CD4-positive, alpha-beta T cell treated with Interleukin-15 for 4 hours (primary cell): ENCODE measurements around the gene SYT12.

Source experiments
- DNase-seq: peaks from one replicate; pipeline ENCODE4 v3.0.0-alpha.2; 2020; ENCODE audit warnings: low spot score

SYT12 gene

DNA sequence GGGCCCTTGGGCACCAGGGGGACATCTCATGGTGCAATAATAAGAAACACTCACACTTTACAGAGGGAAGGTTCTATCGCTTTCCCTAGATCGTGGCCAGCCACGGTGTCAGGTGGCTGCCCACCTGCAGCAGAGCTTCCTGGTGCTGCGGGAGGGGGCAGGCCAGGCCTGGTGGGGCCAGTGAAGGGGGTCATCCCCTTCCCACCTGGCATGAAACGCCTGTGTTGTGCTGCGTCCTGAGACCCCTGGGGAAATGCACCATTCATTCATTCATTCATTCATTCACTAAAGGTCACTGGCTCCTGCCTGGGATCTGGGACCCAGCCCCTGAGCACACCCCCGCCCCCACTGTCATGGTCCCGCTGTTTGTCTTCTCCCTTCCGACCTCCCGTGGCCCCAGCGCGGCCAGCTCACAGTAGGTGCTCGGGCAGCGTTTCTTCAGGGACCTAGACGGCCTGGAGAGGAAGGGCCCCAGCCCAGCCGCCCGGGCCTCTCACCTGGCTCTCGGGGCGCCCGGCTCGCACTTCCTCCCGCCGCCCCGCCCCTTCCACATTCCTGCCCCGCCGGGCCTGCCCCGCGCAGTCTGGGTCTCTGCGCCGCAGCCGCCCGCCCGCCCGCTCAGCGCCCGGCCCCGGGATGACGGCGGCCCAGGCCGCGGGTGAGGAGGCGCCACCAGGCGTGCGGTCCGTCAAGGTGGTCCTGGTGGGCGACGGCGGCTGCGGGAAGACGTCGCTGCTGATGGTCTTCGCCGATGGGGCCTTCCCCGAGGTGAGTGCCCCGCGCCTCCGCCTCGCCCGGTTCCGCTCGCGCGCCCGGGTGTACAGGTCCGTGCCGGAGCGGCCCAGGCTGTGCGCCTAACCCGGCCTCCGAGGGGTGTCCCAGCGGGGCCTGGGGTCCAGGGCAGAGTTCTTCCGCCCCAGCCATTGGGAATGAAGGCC, 33.6 kb downstream of the SYT12 start, which contains the start of gene RHOD:
Gene RHOD (plus strand): TSS at position 581 of the 938 bp plus-strand sequence. CDS start 56 bp downstream, at position 637.
- no peak for DNase-seq

DNA sequence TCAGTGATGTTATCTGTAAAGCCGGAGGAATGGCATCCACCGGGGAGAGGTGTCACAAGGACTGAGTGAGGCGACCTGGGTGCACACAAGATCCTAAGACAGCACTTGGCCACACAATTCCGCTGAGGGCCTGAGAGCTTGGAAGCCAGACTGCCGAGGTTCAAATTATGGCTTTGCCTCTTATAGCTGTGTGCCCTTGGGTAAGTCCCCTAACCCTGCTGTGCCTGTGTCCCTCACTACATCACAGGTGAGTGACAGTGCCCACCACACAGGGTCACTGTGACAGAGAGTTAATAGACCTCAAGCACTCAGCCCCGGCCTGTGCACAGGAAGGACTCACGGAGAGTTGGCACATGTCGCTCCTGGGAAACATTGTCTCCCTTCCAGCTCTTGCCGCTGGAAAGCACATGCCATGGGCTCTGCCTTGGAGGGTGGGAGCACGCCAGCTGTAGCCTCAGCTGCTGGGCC, 34.3 kb downstream of the SYT12 start:
- no peak for DNase-seq

DNA sequence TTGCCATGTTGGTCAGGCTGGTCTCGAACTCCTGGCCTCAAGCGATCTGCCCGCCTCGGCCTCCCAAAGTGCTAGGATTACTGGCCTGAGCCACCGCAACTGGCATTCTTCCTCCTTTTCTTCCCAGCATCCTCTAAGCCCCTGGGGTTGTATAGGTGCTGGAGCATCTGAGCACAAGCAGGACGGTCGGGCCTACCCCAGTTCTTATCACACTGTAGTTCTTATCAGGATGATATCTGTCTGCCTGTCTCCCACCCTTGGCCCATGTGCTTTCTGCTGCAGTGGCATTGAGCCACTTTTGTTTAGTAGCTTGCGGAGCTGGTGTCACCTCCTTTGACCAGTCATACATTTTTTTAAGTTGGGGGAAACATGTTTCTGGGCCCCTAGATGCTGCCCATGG, 35.6 kb downstream of the SYT12 start:
- DNase-seq = no peak

DNA sequence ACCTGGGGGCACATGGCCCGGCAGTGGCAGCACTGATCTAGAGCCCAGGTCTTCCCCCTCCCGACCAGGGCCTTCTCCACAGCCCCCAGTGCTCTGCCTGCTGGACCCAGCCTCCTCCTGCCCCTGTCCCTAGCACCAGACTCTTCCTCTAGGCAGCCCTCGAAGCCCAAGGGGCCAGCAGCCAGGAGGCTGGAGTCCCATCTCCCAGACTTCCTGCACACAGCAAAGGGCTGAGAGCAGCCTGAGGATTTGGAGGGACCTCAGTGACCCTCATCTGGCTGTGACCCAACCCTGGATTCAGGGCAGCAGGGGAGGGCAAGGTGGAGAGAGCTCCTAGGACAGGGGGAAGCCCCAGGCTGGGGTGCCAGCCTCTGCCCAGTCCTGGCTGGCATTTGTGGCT, 36.7 kb downstream of the SYT12 start:
- no peak for DNase-seq

DNA sequence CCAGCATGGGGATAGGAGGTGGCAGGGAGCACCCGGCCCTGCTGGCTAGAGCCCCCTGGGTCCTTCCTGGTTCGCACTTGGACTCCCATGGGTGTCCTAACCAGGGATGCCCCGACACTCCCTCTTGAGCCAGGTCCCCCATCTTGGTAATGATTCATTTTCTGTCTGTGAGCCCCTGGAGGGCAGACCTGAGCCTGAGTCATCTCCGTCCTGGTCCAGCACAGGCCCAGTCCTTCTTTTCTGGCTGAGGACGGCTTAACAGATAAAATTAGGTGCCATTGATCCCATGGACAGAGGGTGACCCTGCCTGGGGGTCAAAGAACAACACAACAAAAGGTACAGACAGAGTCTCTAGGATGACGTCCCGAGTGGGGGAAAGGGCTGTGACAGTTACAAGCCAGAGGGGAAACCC, 37.2 kb downstream of the SYT12 start:
- DNase-seq = no peak

DNA sequence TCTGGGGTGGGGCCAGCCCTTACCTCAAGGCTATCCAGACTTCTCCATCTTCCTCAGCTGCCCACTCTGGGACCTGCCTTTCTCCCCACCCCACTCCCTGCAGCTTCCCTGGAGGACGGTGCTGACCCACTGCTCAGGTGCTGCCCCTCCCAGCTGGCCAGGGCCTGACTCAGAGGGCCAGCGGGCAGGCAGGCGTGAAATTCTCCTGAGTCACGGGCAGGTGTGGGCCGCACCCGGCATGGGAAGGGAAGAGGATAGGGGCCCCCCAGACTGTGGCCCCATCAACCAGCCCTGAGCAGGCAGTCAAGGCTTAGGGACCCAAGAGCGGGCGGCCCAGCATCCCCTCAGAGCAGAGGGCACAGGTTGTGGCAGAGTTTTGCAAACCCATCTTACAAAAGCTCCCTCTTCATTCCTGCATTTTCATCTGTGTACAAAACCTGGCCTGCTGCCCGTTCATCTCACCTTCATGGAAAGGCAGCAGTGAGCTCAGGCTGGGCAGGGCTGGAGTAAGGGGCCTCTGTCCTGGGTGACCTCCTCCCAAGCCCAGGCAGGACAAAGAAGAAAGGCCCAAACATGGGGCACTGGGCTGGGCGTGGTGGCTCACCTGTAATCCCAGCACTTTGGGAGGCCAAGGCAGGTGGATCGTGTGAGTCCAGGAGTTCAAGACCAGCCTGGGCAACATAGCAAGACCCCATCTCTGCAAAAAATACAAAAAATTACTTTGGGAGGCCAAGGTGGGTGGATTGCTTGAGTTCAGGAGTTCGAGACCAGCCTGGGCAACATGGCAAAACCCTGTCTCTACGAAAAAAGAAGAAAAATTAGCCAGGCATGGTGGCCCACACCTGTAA, 39.8 kb downstream of the SYT12 start:
- no peak for DNase-seq

DNA sequence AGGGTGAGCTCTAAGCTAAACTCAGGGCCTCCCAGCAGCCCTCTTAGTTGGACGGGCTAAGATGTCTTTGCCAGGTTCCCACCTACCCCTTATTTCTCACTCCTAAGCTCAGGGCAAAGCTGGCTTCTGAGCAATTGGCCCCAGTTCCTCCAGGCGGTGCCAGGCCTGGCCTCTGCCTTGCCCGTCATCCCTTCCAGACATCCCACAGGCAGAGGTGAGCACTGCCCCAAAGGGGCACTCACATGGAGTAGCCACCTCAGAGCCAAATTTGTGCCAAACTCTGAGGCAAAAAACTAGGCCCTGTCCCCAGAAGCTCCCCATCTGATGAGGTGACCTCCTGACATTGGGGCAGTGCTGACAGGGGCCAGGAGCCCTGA, 43.4 kb downstream of the SYT12 start:
- DNase-seq = no peak

DNA sequence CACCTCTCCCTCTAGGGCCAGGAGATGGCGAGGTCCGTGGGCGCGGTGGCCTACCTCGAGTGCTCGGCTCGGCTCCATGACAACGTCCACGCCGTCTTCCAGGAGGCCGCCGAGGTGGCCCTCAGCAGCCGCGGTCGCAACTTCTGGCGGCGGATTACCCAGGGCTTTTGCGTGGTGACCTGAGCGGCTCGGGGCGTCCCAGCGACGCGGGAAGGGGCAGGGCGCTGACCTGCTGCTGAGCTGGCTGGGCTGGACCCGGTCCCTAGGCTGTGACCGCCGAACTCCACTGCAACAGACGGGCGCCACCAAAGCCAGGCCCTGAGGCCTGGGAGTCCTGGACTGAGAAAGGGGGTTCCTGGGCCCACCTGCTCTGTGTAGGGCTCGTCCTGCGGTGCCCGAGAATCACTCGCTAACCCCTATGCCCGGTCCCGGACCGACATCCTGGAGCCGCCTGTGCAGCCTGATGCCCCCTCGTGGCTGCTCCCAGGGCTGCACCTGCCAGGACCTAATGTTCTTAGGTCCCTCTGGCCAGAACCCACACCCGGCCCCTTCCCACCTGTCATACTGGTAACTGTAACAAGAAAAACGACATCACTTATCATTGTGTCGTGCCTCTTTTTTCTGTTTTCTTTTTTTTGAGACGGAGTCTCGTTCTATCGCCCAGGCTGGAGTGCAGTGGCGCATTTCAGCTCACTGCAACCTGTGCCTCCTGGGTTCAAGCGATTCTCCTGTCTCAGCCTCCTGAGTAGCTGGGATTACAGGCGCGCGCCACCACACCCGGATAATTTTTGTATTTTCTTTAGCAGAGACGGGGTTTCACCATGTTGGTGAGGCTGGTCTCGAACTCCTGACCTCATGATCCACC, 48.7 kb downstream of the SYT12 start:
- DNase-seq = peak; percentile 67

DNA sequence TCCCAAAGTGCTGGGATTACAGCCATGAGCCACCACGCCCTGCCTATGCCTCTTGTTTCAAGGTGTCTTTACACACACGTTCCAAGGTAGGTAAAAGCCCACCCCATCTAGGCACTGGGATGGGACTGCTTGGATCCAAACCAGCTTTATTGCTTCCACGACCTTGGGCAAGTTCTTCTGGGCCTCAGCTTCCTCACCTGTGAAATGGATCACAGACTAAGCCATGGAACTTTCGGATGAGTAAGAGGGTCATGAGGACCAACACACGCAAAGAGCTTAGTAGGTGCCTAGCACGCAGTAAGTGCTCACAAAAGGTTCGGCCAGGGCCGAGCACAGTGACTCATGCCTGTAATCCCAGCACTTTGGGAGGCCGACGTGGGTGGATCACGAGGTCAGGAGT, 49.4 kb downstream of the SYT12 start:
- no peak for DNase-seq

DNA sequence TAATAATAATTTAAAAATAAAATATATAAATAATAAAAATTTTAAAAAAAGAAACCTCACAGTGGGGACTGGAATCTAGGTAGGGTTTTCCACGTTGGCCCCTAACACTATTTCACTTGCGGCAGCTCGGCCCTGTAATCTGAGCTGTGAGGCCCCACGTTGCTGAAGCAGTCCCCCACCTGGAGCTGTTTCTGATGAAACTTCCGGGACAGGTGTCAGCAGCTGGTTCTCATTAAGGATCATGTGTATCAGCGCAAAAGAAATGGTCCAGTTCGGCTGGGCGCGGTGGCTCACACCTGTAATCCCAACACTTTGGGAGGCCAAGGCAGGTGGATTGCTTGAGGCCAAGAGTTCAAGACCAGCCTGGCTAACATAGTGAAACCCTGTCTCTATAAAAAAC, 51.0 kb downstream of the SYT12 start:
- DNase-seq = no peak

DNA sequence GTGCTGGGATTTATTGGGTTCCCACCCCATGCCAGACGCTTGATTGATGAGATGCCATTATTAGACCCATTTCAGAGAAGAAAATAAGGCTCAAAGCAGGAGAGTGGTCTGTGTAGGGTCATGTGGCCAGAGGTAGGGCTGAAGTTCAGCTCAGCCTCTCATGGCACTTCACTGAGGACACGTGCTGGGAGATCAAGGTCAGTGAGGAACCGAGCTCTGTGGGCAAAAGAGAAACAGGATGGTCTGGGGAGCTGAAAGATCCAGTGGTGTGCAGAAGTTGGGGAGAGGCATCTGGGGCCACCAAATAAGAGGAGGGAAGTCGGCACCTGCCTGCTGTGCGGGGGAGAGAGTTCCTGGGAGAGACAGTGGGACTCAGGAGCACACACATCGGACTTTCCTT, 53.3 kb downstream of the SYT12 start:
- DNase-seq = no peak

DNA sequence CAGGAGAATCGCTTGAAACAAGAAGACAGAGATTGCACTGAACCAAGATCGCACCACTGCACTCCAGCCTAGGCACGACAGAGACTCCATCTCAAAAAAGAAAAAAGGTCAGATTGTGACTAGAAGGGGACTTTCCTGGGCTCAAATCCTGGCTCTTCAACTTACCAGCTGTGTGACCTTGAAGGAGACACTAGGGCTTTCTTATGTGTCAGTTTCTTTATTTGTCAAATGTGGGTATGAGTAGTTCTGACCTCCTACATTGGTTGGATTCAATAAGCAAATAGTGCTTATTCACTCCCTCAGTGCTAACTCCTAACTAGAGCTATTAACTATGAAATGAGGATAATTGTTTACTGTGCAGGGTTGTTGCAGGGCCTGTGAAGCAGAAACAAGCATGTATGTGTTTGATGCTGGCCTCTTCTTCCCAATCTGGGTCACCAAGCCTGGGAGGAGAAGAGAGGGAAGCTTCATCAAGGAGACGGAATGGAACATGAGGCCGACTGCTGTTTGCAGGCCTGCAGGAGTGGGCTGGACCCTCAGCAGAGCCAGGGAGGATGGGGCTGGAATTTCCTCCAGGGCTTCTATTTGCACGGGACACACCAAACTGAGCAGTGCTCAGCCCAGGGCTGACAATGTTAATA, 56.3 kb downstream of the SYT12 start:
- DNase-seq = no peak

DNA sequence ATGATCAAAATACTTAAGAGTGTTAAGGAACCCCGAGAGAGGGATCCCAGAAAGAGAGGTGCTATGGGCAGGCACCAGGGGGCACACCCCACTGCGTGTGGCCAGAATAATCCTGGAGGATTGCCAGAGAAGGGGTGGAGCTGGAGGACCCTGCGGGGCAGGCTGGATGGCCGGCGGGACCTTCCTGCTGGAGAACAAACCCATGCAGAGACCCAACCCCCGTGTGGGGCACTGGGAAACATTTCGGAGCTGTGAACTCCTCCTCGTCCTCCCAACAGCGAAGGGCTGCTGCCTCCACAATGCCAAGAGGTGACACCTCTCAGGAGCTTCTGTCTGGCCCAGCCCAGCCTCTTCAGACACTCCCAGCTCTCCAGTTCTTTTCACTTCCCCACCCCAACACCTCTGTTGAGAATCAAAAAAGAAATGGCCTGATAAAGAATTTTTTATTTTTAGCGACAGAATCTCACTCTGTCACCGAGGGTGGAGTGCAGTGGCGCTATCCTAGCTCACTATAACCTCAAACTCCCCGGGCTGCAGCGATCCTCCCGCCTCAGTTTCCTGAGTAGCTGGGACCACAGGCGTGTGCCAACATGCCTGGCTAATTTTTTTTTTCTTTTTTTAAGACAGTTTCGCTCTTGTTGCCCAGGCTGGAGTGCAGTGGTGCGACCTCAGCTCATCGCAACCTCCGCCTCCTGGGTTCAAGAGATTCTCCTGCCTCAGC, 59.3 kb downstream of the SYT12 start:
- DNase-seq = no peak

DNA sequence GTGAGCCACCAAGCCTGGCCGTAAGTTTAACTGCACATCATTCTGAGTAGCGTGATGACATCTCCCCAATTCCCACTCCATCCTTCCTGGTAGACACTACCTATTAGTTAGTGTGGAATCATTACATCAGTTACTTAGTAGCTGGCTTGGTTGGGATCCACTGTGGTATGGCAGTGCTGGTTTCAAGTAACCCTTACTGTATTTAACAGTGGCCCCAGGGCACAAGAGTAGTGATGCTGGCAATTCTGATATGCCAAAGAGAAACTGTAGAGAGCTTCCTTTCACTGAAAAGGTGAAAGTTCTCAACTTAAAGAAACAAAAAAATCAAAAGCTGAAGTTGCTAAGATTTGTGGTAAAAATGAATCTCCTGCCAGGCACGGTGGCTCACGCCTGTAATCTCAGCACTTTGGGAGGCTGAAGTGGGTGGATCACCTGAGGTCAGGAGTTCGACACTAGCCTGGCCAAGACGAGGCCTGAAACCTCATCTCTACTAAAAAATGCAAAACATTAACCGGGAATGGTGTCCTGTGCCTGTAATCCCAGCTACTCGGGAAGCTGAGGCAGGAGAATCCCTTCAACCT, 60.9 kb downstream of the SYT12 start:
- no peak for DNase-seq

DNA sequence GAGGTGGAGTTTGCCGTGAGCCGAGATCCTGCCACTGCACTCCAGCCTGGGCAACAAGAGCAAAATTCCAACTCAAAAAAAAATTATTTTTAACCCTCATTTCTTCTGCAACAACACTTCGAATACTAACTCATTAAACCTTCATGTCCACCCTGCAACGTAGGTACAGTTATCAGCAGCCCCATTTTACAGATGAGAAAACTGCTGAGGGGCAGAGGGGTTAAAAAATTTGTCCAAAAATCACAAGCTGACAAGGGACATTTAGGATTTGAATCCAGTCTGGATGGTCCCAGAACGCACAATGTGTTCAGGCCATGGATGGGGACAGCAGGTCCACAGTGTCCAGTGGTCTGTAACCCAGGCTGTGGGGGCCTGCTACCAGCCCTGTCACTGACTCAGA, 62.7 kb downstream of the SYT12 start:
- DNase-seq = no peak

DNA sequence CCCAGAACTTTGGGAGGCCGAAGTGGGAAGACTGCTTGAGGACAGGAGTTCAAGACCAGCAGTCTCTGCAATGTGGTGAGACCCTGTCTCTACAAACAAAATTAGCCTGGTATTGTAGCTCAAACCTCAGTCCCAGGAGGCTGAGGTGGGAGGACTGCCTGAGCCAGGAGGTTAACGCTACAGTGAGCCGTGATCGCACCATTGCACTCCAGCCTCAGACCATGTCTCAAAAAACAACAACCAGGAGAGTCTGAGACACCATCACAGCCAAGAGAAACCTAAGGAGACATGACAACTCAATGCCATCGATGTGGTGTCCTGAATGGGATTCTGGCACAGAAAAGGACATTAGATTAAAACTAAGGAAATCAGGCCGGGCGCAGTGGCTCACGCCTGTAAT, 67.8 kb downstream of the SYT12 start:
- DNase-seq = no peak

DNA sequence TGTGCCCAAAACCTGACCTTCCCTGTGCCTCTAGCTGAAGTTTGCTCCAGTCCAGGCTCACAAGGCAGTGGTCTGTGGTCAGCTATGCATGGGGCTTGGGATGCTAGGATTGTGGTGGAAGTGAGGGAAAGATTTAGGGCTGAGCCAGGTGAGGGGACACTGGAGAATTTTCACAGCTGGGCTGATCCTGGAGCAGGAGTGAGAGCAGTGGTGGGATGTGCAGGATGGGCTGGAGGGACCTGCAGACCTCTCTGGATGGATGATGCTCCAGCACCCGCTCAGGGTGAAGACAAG, 72.2 kb downstream of the SYT12 start:
- no peak for DNase-seq

DNA sequence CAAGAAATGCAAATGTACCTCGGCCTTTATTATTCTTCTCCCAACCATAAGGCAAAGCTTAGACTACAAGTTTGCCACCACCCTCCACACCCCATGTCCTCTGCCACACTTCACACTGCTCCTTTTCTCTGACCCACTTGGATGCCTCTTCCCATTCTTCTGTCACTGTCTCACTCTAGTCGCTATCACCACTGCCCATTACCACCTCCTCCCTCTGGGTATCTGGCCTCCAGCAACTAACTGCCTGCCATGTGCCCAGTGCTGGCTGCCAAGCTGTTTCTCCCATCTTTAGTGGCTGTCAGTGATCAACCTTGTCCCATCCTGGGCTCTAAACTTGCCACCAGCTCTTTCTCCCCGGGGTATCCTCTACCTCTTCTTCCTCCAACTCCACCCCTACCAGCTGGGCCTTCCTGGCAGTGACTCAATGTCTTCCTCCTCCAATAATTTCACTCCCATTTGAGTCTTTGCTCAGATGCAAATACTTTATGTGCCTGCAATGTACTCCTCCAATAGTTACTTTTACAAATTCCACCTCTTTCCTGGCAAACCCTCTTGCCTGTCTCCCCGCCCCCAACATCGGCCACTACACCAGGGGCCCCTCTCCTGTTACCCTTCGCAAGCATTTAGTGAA, 76.0 kb downstream of the SYT12 start:
- no peak for DNase-seq

DNA sequence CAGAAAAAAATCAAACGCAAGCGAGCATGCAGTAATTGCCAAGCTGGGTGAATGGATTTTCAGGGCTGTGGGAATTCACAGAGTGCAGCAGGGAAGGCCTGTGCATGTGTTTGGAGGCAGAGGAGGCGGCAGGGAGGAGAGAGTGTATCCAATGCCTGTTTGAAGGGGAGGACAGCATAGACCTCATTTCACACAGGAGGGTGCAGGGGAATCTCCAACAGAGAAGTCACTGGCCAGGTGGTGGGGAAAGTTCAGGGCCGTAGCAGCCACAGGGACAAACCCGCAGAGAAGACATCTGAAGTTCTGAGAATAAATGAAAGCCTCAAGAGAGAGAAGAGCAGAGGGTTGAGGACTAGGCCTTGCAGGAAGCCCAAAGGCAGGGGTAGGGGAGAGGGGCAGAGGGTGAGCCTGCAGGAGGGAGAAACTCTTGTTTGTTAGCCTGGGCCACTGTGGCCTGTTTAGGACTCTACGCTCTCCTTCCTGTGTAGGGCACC, 76.9 kb downstream of the SYT12 start:
- no peak for DNase-seq
